Activated naive CD4-positive, alpha-beta T cell treated with anti-CD3 and anti-CD28 coated beads, Interleukin-2, amount 10 ng/mL, durations not matched to agents 7 days and 5 days (primary cell): ENCODE results near the gene CFAP100.
A peak's percentile ranks its signal among the peaks of the same experiment; 100 is the strongest.

Experiments
- CTCF ChIA-PET: fragments of 350-600 bp; sonication (Branson Sonifier 250); formaldehyde crosslinking; loops from one replicate; lab custom pipeline; 2021; ENCODE audit warnings: antibody characterized with exemption; lab: Charles Lee
- DNase-seq: peaks from one replicate; pipeline ENCODE4 v3.0.0-alpha.2; 2020
- H3K27ac Mint-ChIP-seq: one replicate; pipeline ENCODE4 v1.8.0; 2021; ENCODE audit warnings: mild to moderate bottlenecking, moderate library complexity, mixed read lengths
- H3K27me3 Mint-ChIP-seq: one replicate; pipeline ENCODE4 v1.8.0; 2021; ENCODE audit warnings: mild to moderate bottlenecking, mixed read lengths
- H3K36me3 Mint-ChIP-seq: one replicate; pipeline ENCODE4 v1.8.0; 2021; ENCODE audit warnings: mixed read lengths
- H3K4me1 Mint-ChIP-seq: one replicate; pipeline ENCODE4 v1.8.0; 2021; ENCODE audit warnings: mixed read lengths
- H3K4me3 Mint-ChIP-seq: one replicate; pipeline ENCODE4 v1.8.0; 2021; ENCODE audit warnings: mild to moderate bottlenecking, moderate library complexity, mixed read lengths
- H3K9me3 Mint-ChIP-seq: one replicate; pipeline ENCODE4 v1.8.0; 2021; ENCODE audit warnings: mixed read lengths

CFAP100 gene

GRCh38 chr3:126377211-126377610 lies 17.5 kb upstream of the CFAP100 start:
- Mint-ChIP-seq H3K9me3 (no peaks in the 10 kb centered on the region), H3K4me1 (no peaks in the 10 kb centered on the region), H3K36me3 (no peaks in the 10 kb centered on the region), H3K27ac (no peak overlapping the region), H3K4me3 (no peak overlapping the region), H3K27me3 (peaks cover 8% of the 10 kb centered on the region)
- CTCF ChIA-PET = no interaction called here
- no peak for DNase-seq

DNA sequence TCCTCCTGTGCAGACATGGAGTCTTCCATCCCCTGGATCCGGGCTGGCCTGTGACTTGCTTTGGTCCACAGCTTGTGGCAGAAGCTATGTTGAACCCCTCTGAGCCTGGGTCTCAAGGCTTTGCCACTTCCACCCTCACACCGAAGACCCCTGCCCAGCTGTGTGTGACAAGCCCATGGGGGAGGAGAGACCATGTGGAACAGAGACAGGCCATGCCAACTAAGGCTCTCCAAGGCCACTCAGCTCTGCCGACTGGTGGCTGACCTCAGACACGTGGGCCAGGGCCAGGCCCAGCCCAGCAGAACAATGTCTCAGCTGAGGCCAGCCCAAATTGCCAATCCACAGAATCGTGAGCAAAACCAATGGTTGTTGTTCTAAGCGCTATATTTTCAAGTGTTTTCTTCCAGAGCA lies 16.4 kb upstream of the CFAP100 start:
- Mint-ChIP-seq H3K36me3 (no peaks in the 10 kb centered on the region), H3K9me3 (no peaks in the 10 kb centered on the region), H3K4me3 (no peak overlapping the region), H3K27me3 (peaks cover 12% of the 10 kb centered on the region), H3K4me1 (no peaks in the 10 kb centered on the region), H3K27ac (no peak overlapping the region)
- CTCF ChIA-PET = no interaction called here
- no peak for DNase-seq

DNA sequence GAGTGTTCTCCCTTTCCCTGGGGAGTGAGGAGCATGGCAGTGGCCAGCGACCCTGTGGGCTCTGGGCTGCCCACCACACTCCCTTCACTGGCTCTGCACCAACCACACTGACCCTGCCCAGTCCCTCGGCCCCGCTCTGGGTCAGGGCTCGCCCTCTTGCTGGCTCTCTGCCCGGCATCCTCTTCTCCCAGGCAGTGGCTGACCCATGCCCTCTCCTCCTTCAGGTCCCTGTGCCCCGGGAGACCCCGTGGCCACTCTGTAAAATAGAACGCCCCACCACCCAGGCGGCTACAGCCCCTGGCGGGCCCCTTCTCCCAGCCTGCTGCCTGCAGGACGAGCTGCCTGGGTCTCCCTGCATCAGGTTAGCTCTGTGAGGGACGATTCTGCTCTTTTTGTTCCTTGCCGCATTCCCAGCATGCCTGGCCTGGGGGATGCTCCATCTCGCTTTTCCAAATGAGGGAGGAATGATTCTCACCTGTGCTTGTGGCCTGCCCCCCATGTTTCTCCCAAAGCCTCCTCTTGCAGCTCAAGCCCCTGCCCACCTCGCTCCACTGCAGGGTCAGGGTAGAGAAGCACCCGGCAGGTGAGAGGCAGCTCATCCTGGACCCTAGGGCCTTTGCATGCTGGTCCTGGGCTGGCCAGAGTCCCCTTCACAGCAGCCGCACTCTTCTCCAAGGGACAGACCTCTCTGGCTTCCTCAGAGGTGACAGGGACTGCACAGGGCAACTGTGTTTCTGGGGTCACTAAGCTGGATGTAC lies 14.5 kb upstream of the CFAP100 start:
- no peak overlapping the region for H3K4me3 Mint-ChIP-seq
- H3K4me1 Mint-ChIP-seq = no peaks in the 10 kb centered on the region
- no peaks in the 10 kb centered on the region for H3K9me3 Mint-ChIP-seq
- no peak for DNase-seq
- no peaks in the 10 kb centered on the region for H3K36me3 Mint-ChIP-seq
- CTCF ChIA-PET = interaction anchor here (0.9 to 1.1 kb wide), 2 partner anchors 9 kb away, joined by 3 to 4 read pairs; no protein-coding TSS in a partner anchor
- H3K27me3 Mint-ChIP-seq = peaks cover 12% of the 10 kb centered on the region
- H3K27ac Mint-ChIP-seq = no peak overlapping the region

DNA sequence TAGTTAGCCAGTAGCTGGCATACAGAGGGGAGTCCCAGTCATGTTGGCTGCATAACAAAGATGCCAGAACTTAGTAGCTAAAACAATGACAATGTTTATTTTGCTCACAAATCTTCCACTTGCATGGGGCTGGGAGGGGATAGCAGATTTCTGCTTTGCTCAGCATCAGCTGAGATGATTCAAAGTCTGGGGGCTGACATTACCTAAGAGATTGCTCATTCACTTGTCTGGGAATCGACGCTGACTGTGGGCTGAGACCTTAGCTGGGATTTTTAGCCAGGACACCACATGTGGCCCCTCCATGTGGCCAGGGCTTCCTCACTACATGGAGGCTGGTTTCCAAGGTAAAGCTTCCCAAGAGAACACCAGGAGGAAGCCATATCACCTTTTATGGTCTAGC lies 12.7 kb upstream of the CFAP100 start:
- no peak overlapping the region for H3K27ac Mint-ChIP-seq
- H3K9me3 Mint-ChIP-seq = no peaks in the 10 kb centered on the region
- H3K27me3 Mint-ChIP-seq = peaks cover 12% of the 10 kb centered on the region
- H3K4me3 Mint-ChIP-seq = no peak overlapping the region
- CTCF ChIA-PET = no interaction called here
- no peaks in the 10 kb centered on the region for H3K36me3 Mint-ChIP-seq
- H3K4me1 Mint-ChIP-seq = no peaks in the 10 kb centered on the region
- DNase-seq = no peak

DNA sequence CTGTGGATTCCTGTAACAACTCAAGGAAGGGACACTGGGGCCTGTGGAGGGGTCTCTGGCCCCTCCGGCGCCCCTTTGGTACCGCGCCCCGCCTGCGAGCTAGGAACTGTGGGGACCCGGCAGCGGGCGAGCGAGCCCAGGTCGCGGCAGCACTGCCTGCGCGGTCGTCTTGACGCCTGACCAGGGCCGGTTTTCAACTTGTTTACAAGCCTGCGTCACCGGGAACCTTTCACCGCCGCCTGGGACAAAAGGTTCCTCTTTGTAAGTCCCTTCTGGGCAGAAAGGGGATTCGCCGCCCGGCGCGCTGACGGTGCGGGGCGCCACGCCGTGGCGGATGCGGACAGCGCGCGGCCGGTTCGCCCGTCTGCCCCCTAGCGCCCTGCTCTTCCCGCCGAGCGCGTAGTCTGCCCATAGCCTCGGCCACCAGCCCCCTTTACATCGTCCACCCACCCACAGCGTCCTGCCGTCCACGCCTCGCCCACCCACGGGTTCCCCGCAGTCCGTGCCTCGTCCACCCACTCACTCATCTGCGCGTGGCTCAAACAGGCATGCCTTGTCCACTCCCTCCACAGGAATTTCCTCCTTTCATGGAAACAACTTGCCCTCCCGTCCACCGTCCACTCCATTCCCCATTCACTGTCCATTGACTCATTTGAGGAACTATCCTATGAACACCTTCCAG lies 5.5 kb upstream of the CFAP100 start:
- Mint-ChIP-seq H3K27ac (no peak overlapping the region), H3K4me1 (peaks cover 7% of the 10 kb centered on the region), H3K27me3 (peaks cover 67% of the 10 kb centered on the region), H3K4me3 (no peak overlapping the region), H3K36me3 (no peaks in the 10 kb centered on the region), H3K9me3 (no peaks in the 10 kb centered on the region)
- CTCF ChIA-PET = interaction anchor here (0.9 to 2.5 kb wide), 6 partner anchors 9 to 255 kb away, joined by 3 to 9 read pairs (median 4); partner anchors contain the start of gene ZXDC
- peak; percentile 50 for DNase-seq

DNA sequence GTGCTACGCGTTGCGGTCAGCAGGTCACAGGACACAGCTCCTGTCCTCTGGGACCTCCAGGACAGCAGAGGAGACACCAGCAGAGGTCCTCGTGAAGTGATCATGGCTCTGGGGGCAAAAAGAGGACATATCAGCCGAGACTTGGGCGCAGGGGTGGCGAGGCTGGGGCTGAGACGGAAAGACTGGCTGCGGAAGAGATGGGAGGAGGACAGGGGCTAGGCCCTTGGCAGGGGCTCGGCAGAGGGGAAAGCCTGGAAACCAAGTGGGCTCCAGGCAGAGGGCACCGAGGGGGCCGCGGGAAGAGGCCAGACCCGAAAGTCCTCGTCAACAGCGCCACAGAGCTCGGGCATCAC lies 4.9 kb upstream of the CFAP100 start:
- Mint-ChIP-seq H3K27me3 (peaks cover 72% of the 10 kb centered on the region), H3K4me1 (peaks cover 7% of the 10 kb centered on the region), H3K4me3 (no peak overlapping the region), H3K36me3 (no peaks in the 10 kb centered on the region), H3K9me3 (no peaks in the 10 kb centered on the region), H3K27ac (no peak overlapping the region)
- CTCF ChIA-PET = interaction anchor here (1.1 to 2.5 kb wide), 5 partner anchors 10 to 256 kb away, joined by 3 to 9 read pairs (median 4); partner anchors contain the start of gene ZXDC
- DNase-seq = no peak

DNA sequence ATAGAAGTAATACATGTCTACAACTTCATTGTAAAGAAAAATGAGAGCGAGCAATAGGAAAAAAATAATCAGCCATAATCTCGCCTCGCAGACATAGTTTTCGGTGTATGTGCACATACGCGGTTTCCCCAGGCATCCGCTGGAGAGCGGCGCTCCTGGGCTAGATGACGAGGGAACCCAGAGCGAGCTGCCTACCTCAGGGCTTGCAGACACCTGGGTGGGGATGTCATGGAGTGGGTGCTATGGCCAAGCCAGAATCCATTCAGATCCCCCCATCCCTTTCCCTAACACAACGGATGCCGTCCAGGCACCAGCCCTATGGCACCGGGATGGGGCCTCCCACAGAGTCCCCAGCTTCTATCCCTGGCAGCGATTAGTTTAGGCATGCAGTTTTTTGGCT lies 4.5 kb upstream of the CFAP100 start:
- peaks cover 77% of the 10 kb centered on the region for H3K27me3 Mint-ChIP-seq
- CTCF ChIA-PET = interaction anchor here (0.8 to 2.5 kb wide), 6 partner anchors 9 to 461 kb away, joined by 3 to 9 read pairs (median 4); partner anchors contain the start of gene ZXDC

GRCh38 chr3:126390751-126391150 lies 4.0 kb upstream of the CFAP100 start:
- Mint-ChIP-seq H3K27ac (no peak overlapping the region), H3K4me3 (no peak overlapping the region)
- CTCF ChIA-PET = interaction anchor here (0.8 to 2.5 kb wide), 4 partner anchors 144 to 462 kb away, joined by 3 to 9 read pairs (median 3); no protein-coding TSS in a partner anchor

More for the DNA sequence above, 4.5 kb upstream of the CFAP100 start:
- Mint-ChIP-seq H3K36me3 (no peaks in the 10 kb centered on the region), H3K4me3 (no peak overlapping the region), H3K27ac (no peak overlapping the region), H3K9me3 (no peaks in the 10 kb centered on the region), H3K4me1 (peaks cover 7% of the 10 kb centered on the region)
- no peak for DNase-seq

GRCh38 chr3:126391631-126392030 lies 3.1 kb upstream of the CFAP100 start:
- Mint-ChIP-seq H3K27ac (no peak overlapping the region), H3K4me1 (peaks cover 7% of the 10 kb centered on the region), H3K4me3 (no peak overlapping the region), H3K36me3 (no peaks in the 10 kb centered on the region), H3K27me3 (peaks cover 90% of the 10 kb centered on the region), H3K9me3 (no peaks in the 10 kb centered on the region)
- DNase-seq = no peak
- CTCF ChIA-PET = no interaction called here

More at GRCh38 chr3:126390751-126391150, 4.0 kb upstream of the CFAP100 start:
- DNase-seq = no peak
- peaks cover 82% of the 10 kb centered on the region for H3K27me3 Mint-ChIP-seq
- H3K36me3 Mint-ChIP-seq = no peaks in the 10 kb centered on the region
- no peaks in the 10 kb centered on the region for H3K9me3 Mint-ChIP-seq
- H3K4me1 Mint-ChIP-seq = peaks cover 7% of the 10 kb centered on the region

GRCh38 chr3:126392246-126392645 lies 2.5 kb upstream of the CFAP100 start:
- no peaks in the 10 kb centered on the region for H3K9me3 Mint-ChIP-seq
- H3K4me1 Mint-ChIP-seq = peaks cover 7% of the 10 kb centered on the region
- CTCF ChIA-PET = interaction anchor here (1.0 to 1.4 kb wide), 3 partner anchors 35 to 258 kb away, joined by 3 to 4 read pairs (median 3); partner anchors contain the start of gene KLF15
- peaks cover 91% of the 10 kb centered on the region for H3K27me3 Mint-ChIP-seq
- H3K4me3 Mint-ChIP-seq = no peak overlapping the region
- no peaks in the 10 kb centered on the region for H3K36me3 Mint-ChIP-seq
- DNase-seq = no peak
- no peak overlapping the region for H3K27ac Mint-ChIP-seq

DNA sequence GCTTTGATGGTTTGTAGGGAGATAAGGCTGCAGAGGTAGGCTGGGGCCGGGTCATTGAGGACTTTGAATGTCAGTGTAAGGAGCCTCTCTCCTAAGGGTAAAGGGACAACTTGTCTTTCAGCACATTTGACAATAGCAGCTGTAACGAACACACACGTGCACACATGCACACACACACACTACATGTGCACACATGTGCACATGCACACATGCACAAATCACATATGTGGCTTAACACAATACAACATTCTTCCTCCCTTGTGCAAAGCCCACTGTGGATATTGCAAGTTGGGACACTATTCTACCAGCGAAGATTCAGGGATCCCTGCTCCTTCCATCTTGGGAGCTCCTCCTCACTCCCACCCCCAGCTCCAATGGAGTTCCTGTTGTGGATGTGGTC lies 1.1 kb upstream of the CFAP100 start:
- DNase-seq = no peak
- Mint-ChIP-seq H3K4me3 (no peak overlapping the region), H3K27ac (no peak overlapping the region), H3K27me3 (peaks cover 85% of the 10 kb centered on the region), H3K36me3 (no peaks in the 10 kb centered on the region), H3K9me3 (no peaks in the 10 kb centered on the region), H3K4me1 (peaks cover 7% of the 10 kb centered on the region)
- CTCF ChIA-PET = interaction anchor here (1.4 kb wide), 1 partner anchor 259 kb away, joined by 4 read pairs; no protein-coding TSS in a partner anchor

DNA sequence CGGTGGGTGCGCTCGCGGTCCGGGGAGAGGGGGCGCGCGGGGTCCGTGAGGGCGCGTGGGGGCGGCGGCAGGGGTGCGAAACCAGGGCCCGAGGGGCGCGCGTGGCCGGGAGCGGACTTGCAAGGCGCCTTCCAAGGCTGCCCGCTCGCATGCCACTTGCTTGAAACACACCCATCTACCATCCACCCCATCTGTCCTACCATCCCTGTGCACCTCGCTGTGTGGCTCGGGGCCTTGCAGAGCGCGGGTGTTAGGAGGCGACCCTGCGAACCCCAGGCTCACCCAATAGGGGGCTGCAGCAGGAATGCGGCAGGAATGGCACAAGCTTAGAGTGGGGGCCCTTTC lies 240 bp downstream of the CFAP100 start:
- peaks cover 75% of the 10 kb centered on the region for H3K27me3 Mint-ChIP-seq
- H3K9me3 Mint-ChIP-seq = no peaks in the 10 kb centered on the region
- no peak overlapping the region for H3K4me3 Mint-ChIP-seq
- peaks cover 7% of the 10 kb centered on the region for H3K4me1 Mint-ChIP-seq
- H3K36me3 Mint-ChIP-seq = no peaks in the 10 kb centered on the region
- DNase-seq = no peak
- CTCF ChIA-PET = interaction anchor here (1.0 kb wide), 1 partner anchor 197 kb away, joined by 3 read pairs; no protein-coding TSS in a partner anchor
- H3K27ac Mint-ChIP-seq = no peak overlapping the region

- Mint-ChIP-seq H3K36me3 (no peaks in the 10 kb centered on the region), H3K4me3 (no peak overlapping the region), H3K4me1 (peaks cover under 1% of the 10 kb centered on the region), H3K27me3 (peaks cover 65% of the 10 kb centered on the region), H3K27ac (no peak overlapping the region), H3K9me3 (no peaks in the 10 kb centered on the region)
- no peak for DNase-seq
- CTCF ChIA-PET = interaction anchor here (1.0 kb wide), 1 partner anchor 198 kb away, joined by 3 read pairs; no protein-coding TSS in a partner anchor
Measured at GRCh38 chr3:126395846-126396513, 1.3 kb downstream of the CFAP100 start.

- Mint-ChIP-seq H3K4me1 (no peaks in the 10 kb centered on the region), H3K27ac (no peak overlapping the region), H3K4me3 (no peak overlapping the region), H3K27me3 (peaks cover 63% of the 10 kb centered on the region), H3K36me3 (no peaks in the 10 kb centered on the region), H3K9me3 (no peaks in the 10 kb centered on the region)
- DNase-seq = no peak
- CTCF ChIA-PET = no interaction called here
Measured at GRCh38 chr3:126396536-126396935, 1.8 kb downstream of the CFAP100 start.
